GM18861 (cell line): Measurements from ENCODE around the gene LRMDA.

Source experiments
- ATAC-seq: cut with Tn5 transposase; IDR thresholded peaks from one replicate; pipeline ENCODE4 v1.9.1; 2021; ENCODE audit not compliant: unreplicated experiment

The LRMDA gene

DNA sequence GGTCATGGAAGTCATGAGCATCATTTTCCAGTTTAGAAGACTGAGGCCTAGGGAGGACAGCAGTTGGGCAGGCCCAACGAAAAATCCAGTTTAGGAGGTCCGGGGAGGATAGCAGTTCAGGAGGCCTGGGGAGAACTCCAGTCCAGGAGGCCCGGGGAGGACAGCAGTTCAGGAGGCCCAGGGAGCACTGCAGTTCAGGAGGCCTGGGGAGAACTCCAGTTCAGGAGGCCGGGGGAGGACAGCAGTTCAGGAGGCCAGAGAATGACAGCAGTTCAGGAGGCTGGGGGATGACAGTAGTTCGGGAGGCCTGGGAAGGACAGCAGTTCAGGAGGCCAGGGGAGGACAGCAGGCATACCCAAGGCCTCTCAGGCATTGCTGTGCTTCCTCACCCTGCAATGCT is 453.4 kb downstream of the LRMDA start:
- ATAC-seq, result no peak

DNA sequence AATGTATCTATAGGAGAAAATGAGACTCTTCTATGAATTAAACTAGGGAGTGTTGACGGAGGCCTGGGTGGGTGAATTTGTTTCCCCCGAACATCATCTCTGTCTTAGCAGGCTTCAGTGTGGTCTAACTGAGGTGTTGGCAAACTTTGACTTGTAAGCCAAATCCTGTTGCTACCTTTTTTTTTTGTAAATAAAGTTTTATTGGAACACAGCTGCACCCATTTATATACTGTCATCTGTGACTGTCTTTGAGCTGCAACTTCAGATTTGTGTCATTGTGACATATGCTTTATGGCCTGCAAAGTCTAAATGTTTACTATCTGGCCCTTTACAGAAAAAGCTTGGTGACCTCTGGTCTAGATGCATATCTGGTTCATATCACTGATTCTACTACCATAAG is 455.9 kb downstream of the LRMDA start:
- ATAC-seq, result no peak

DNA sequence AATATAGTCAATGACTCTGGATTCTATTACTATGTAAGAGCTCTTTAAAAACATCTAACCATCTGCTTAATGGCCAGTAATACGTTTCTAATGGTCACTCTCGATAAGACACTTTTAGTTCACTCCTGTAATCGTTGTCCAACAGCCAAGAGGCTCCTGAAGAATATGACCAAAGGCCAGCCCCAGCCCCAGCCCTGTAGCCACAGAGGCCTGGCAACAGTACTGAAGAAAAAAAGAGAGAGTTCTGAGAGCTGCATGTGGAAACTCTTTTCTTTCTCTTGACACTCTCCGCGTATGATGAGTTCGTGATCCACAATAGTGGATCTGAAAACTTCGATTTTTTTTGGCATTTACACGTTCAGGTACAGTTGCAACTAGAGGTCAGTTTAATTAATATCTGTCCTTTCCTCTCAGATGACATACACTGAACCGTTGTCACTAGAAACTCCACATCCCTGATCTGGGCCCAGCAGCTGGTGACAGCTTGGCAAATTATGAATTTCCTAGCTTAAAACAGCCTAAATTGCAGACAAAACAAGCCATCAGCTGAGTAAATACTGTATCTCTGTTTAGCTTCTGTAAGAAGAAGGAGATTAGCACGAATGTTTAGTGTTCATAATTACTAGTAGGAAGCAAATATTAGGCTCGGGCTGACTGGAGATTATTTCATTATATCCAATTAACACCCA is 456.7 kb downstream of the LRMDA start:
- no peak for ATAC-seq

DNA sequence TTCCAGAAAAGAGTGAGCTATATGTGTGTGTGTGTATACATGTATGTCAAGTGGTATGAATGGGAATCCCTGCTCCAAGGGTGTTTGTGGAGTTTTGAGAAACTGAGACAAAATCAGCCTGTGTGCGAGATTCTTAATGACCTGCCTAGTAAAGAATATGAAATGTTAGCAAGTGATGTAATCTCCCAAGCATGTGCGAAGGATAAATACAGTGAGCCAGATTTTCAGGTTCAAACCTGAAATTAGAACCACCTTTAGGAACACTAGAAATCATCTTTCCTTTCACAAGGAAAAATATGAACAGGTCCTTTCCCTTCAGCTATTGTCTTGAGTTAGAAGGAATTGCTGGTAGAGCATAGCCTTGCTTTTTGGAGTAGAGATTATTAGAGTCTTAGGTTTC is 457.6 kb downstream of the LRMDA start:
- ATAC-seq, result no peak

DNA sequence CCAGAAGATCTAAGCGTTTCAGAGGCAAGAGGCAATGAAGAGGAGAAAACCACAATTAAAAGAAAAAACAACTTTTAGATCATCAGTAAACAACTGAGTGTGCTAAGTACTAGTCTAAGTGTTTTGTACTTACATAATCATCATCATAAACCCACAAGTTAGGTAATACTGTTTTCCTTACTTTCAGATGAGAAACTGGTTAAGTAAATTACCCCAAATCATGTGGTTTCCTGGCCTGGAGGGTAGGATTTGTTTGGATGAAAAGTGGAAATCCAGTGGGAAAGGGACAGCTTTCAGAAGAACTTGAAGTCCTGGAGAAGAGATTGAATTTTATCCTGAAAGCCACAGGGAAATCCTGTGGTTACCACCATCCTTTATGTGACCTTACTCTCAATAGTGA is 463.3 kb downstream of the LRMDA start:
- ATAC-seq, result no peak

DNA sequence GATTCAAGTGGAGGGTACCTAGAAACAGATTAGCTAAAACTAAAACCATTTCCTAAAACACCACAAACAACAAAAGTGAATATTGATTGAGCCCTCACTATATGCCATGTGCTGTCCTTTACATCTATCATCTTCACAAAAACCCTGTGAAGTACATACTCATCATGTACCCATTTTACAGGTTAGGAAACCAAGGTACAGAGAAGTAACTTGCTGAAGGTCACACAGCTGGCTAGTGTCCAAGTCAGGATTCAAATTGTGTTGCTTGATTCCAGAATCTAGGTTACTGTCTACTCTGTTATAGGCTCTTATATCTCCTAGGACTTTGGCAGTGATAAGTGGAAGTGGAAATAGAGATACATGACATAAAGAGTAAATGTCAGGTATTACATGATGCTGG is 463.8 kb downstream of the LRMDA start:
- ATAC-seq, result no peak

DNA sequence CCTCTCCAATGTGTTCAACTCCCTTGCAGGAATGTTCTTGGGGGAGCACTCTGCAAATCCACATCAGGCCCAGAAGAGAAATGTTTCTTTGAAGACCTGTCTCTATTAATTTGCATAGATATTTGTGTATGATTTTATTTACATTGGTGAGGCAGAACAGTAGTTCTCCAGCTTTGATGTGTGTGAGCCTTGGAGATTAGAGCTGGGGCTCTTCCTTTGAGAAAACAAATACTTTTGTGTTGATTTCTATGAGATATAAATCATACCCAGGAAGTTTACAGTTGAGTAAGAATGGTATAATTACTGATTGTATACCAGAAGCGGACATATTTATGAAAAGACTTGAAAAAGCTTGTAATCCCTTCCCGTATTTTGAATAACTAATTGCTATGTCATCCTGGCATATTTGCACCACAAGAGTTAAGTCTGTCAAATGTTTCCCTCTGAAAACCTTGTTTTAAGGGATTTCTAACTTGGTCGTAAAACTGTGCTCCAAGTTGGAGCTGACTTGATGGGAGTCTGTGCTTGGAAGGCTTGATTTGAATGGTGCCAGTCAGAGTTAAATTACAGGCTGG is 468.5 kb downstream of the LRMDA start:
- ATAC-seq, result no peak

GRCh38 chr10:75902816-75903215 is 471.4 kb downstream of the LRMDA start:
- no peak for ATAC-seq

- no peak for ATAC-seq
Measured at GRCh38 chr10:75904499-75905283, 473.3 kb downstream of the LRMDA start.

DNA sequence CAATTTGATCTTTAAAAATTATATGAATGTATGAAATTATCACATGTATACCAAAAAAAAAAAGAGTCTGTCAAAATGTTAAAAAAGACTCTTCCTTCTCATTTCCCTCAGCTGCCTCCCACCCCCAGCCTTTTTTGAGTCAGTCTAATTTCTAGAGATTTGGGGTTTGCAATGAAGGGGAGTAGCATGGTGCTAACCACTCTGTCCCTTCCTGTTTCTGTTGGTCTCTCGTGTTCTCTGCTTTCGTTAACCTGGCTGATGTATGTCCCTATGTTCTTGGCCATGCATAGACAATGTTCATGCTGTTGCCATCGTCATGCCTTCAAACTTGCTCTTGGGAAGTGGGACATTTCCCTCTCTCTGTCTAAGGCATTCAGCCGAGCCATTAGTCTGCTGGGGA is 474.1 kb downstream of the LRMDA start:
- no peak for ATAC-seq

DNA sequence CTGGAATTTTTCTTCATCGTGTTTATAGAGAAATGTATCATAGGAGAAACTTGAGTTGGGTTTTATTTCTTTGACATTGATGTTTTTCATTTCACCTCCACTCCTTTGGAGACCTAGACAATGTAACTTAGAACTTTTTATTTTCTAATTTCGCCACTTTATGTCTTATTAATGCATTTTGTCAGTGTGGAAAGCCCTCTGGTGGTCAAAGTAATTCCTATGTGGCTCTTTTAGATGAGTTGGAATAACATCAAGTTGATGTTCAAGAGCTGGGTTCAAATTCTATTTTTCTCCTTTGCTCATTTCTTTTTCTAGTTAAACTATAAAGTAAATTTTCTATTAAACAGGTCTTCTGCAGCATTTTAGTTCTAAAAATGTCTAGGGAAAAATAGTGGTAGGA is 478.6 kb downstream of the LRMDA start:
- no peak for ATAC-seq

DNA sequence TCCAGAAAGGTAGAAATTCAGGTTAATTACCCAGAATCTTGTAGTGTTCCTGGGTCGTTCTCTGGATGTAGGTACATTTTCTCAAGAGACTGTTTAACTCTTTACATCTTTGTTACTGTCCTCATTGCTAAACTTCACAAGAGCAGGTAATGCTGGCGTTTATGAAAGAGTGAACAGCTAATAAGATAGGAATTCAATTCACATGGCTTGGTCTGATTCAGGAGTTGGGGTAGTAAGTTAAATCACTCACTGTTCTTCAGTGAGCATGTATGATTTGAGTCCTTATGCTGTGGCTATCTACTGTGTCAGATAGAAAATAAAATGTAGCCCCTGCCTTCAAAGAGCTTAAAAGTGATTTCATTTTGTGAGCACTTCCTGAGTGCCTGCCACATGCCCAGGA is 480.0 kb downstream of the LRMDA start:
- ATAC-seq, result no peak

DNA sequence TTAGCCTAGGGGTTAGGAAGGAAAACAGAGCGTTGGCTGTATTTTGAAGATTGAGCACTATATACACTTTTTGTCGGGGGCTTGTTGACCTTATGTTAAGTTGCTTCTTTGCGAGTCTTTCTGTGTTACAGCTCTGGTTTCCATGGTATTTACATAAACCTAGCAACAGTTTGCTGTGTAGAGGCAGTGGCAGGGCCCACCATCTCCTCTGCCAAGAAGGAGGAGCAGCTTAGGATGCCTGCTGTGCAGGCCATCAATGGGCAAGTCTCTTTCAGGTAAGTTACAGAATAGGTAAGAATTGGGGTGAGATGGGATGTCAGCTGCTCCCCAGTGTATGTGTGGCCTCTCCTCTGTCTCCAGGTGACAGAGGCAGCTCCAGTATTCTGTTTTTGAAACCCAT is 485.5 kb downstream of the LRMDA start:
- no peak for ATAC-seq

DNA sequence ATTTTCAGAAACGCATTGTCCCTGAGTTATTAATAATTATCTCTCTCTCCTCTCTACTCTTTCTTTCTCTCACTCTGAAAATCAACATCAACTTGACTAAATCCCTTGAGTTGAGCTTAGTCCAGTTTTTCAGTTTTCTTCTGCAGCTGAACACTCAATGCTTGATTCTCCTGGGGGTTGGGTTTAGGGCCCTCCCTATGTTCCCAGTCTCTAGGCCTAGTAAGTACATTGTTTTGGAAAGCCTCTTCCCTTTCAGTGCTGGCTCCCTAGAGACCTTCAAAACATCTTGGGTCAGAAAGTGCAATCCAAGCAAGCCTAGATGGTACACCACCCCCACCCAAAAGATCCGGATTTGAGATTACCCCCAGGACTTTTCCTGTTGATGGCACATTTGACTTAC is 488.5 kb downstream of the LRMDA start:
- no peak for ATAC-seq

DNA sequence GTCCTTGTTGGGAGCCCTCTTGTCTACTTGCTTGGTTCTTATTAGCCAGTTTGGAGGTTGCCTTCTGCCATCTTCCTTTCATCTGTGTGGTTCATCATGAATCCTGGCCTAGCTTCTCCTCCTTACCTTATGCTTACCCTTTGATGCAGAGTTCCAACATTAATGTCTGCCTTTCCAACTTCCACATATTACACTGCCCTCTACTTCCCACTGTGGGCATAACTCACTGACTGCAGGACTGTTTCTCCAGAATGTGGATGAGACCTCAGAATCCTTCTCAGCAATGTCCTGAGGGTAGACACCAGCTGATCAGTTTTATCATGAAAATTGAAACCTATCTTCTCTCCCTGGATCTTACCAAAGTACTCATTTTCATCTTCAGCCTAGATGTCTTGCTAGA is 491.0 kb downstream of the LRMDA start:
- ATAC-seq, result no peak

- no peak for ATAC-seq
Measured at GRCh38 chr10:75924309-75924902, 493.0 kb downstream of the LRMDA start.

DNA sequence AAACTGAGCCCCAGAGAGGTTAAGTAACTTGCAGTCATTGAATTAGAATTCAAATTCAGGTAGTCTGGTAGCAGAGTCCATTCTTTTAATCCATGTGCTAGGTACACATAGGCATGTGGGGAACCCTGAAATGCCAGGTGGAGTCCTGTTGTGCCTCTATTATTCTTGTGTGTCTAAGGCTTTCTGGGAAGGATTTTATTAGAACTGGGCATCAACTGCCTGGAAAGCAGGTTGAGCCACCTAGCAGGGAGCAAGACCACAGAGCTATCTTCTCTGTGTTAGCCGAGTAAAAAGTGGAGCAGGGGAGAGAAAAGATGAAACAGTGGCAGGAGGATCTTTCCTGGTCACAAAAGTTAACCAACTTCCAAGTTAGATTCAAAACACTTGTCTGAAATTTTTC is 494.6 kb downstream of the LRMDA start:
- ATAC-seq, result no peak

GRCh38 chr10:75926763-75927162 is 495.3 kb downstream of the LRMDA start:
- no peak for ATAC-seq

- no peak for ATAC-seq
Measured at GRCh38 chr10:75928231-75928630, 496.8 kb downstream of the LRMDA start.

GRCh38 chr10:75929630-75930161 is 498.3 kb downstream of the LRMDA start:
- no peak for ATAC-seq

GRCh38 chr10:75932921-75933320 is 501.5 kb downstream of the LRMDA start:
- ATAC-seq, result no peak

DNA sequence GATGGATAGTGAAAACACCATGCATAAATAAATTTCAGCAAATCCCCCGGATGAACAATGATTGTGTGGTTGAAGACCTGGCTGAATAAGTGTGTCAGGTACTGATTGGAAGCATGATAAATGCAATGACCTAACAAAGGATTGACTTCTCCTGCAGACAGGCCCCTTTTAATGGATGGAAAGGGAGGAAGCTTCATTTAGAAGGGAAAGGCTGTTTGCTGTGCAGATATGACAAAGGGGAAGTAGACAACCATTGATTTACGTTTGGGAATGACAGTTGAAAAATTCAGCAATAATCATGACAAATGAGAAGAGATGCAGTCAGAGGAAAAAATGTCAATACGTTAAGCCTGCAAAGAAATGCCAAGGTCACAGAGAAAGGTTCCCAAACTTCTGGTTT is 503.8 kb downstream of the LRMDA start:
- no peak for ATAC-seq
